Transverse colon (tissue), 3 donors: ENCODE data around the gene MAP2K5.

Experiments used
- POLR2A ChIP-seq: fragments of 450-650 bp; IDR thresholded peaks from one replicate; pipeline ENCODE4 v1.6.1; 2016; ENCODE audit warnings: antibody characterized with exemption, mild to moderate bottlenecking, moderate library complexity
- TF ChIP-seq, protein P1 (sequence below), 5 experiments: fragments of 200-600 bp in 3 of 5; fragments of 450-650 bp in 2 of 5; sonication (generic) in 3 of 5; IDR thresholded peaks; 1 replicate in 2 of 5; 2 replicates in 3 of 5; pipeline ENCODE4 v1.5.1; 2016 to 2017; ENCODE audit warnings: antibody characterized with exemption in 5 of 5, inconsistent platforms in 3 of 5, mild to moderate bottlenecking in 2 of 5, moderate library complexity in 1 of 5

DNA sequence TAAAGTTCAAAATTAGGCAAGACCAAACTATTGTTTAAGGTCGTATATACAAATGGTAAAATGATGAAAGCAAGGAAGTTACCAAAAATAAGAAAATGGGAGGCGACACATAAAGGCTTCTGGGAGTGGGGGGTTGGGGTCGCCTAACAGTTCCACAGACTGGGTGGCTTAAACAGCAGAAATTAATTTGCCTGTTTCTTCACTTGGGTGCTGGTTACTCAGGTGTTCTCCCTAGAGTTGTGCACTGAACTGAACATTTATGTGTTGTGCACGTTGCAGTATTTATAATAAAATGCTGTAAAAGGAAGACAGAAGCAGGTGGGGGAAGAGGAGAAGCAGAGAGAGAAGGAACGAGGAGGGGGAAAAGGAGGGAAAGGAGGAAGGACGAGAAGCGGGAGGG is 307.8 kb downstream of the MAP2K5 start:
- TF ChIP-seq, protein P1, sequence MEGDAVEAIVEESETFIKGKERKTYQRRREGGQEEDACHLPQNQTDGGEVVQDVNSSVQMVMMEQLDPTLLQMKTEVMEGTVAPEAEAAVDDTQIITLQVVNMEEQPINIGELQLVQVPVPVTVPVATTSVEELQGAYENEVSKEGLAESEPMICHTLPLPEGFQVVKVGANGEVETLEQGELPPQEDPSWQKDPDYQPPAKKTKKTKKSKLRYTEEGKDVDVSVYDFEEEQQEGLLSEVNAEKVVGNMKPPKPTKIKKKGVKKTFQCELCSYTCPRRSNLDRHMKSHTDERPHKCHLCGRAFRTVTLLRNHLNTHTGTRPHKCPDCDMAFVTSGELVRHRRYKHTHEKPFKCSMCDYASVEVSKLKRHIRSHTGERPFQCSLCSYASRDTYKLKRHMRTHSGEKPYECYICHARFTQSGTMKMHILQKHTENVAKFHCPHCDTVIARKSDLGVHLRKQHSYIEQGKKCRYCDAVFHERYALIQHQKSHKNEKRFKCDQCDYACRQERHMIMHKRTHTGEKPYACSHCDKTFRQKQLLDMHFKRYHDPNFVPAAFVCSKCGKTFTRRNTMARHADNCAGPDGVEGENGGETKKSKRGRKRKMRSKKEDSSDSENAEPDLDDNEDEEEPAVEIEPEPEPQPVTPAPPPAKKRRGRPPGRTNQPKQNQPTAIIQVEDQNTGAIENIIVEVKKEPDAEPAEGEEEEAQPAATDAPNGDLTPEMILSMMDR (IDR thresholded peaks at IDR 0.05): no peak
- TF ChIP-seq POLR2A: no peak
